ENCODE measurements around the gene RASL11B.

- TF ChIP-seq CTCF (IDR thresholded peaks at IDR 0.05) (no peak), POLR2A (IDR thresholded peaks at IDR 0.05) (no peak)
These were observed 23.2 kb upstream of the RASL11B start for GRCh38 chr4:52838729-52839586.

Measured in Peyer's patch (tissue), 4 donors.